HEK293 (cell line): ENCODE data around the gene MRPL9.

Experiments
- BCL6B ChIP-seq: fragments of 450-650 bp; formaldehyde crosslinking; IDR thresholded peaks from 2 replicates; pipeline ENCODE4 v1.5.1; 2017; ENCODE audit warnings: missing biosample characterization, missing genetic modification characterization
- KLF9 ChIP-seq: fragments of 450-650 bp; formaldehyde crosslinking; IDR thresholded peaks from 2 replicates; pipeline ENCODE4 v1.5.1; 2016; ENCODE audit warnings: missing biosample characterization, missing genetic modification characterization, low read depth
- PRDM1 ChIP-seq: fragments of 450-650 bp; formaldehyde crosslinking; IDR thresholded peaks from 2 replicates; pipeline ENCODE4; 2016; ENCODE audit warnings: missing biosample characterization, missing genetic modification characterization
- PRDM2 ChIP-seq: fragments of 450-650 bp; formaldehyde crosslinking; IDR thresholded peaks from 2 replicates; pipeline ENCODE4 v1.5.1; 2016; ENCODE audit warnings: missing biosample characterization, missing genetic modification characterization, borderline replicate concordance
- PRDM4 ChIP-seq: fragments of 450-650 bp; formaldehyde crosslinking; IDR thresholded peaks from 2 replicates; pipeline ENCODE4 v1.5.1; 2017; ENCODE audit warnings: missing biosample characterization, missing genetic modification characterization
- TCF7L2 ChIP-seq: IDR thresholded peaks from 2 replicates; pipeline ENCODE4 v1.6.1; 2011; ENCODE audit warnings: low read depth, mild to moderate bottlenecking, inconsistent platforms, low read length, moderate library complexity, borderline replicate concordance
- TSHZ1 ChIP-seq: fragments of 450-650 bp; formaldehyde crosslinking; IDR thresholded peaks from 2 replicates; pipeline ENCODE4 v1.5.1; 2016; ENCODE audit warnings: missing biosample characterization, missing genetic modification characterization, borderline replicate concordance
- ZBTB1 ChIP-seq: fragments of 450-650 bp; formaldehyde crosslinking; IDR thresholded peaks from 2 replicates; pipeline ENCODE4 v1.5.1; 2016; ENCODE audit warnings: missing biosample characterization, missing genetic modification characterization
- ZBTB17 ChIP-seq: fragments of 450-650 bp; formaldehyde crosslinking; IDR thresholded peaks from 2 replicates; pipeline ENCODE4 v1.5.1; 2016; ENCODE audit warnings: missing biosample characterization, missing genetic modification characterization
- ZNF19 ChIP-seq: fragments of 450-650 bp; formaldehyde crosslinking; IDR thresholded peaks from 2 replicates; pipeline ENCODE4; 2016; ENCODE audit warnings: missing biosample characterization, missing genetic modification characterization, low read depth
- ZNF23 ChIP-seq: fragments of 450-650 bp; formaldehyde crosslinking; IDR thresholded peaks from 2 replicates; pipeline ENCODE4 v1.5.1; 2016; ENCODE audit warnings: missing biosample characterization, missing genetic modification characterization, borderline replicate concordance
- ZNF341 ChIP-seq: fragments of 450-650 bp; formaldehyde crosslinking; IDR thresholded peaks from 2 replicates; pipeline ENCODE4; 2016; ENCODE audit warnings: low read depth, missing biosample characterization, missing genetic modification characterization
- ZNF404 ChIP-seq: fragments of 450-650 bp; formaldehyde crosslinking; IDR thresholded peaks from 2 replicates; pipeline ENCODE4 v1.5.1; 2017; ENCODE audit warnings: missing biosample characterization, missing genetic modification characterization
- ZNF501 ChIP-seq: fragments of 450-650 bp; formaldehyde crosslinking; IDR thresholded peaks from 2 replicates; pipeline ENCODE4 v1.5.1; 2016; ENCODE audit warnings: missing biosample characterization, missing genetic modification characterization
- ZNF610 ChIP-seq: fragments of 450-650 bp; formaldehyde crosslinking; IDR thresholded peaks from 2 replicates; pipeline ENCODE4 v1.5.1; 2016; ENCODE audit warnings: missing biosample characterization, missing genetic modification characterization, borderline replicate concordance
- ZNF624 ChIP-seq: fragments of 450-650 bp; formaldehyde crosslinking; IDR thresholded peaks from 2 replicates; pipeline ENCODE4 v1.5.1; 2017; ENCODE audit warnings: missing biosample characterization, missing genetic modification characterization
- ZNF704 ChIP-seq: fragments of 450-650 bp; formaldehyde crosslinking; IDR thresholded peaks from 2 replicates; pipeline ENCODE4 v1.5.1; 2016; ENCODE audit warnings: missing biosample characterization, missing genetic modification characterization
- ZNF785 ChIP-seq: fragments of 450-650 bp; formaldehyde crosslinking; IDR thresholded peaks from 2 replicates; pipeline ENCODE4 v1.5.1; 2016; ENCODE audit warnings: missing biosample characterization, missing genetic modification characterization
- ZSCAN4 ChIP-seq: fragments of 450-650 bp; formaldehyde crosslinking; IDR thresholded peaks from 2 replicates; pipeline ENCODE4 v1.5.1; 2017; ENCODE audit warnings: missing biosample characterization, missing genetic modification characterization

Gene MRPL9

GRCh38 chr1:151790071-151790939 lies 27.0 kb upstream of the MRPL9 start, which contains the start of gene TDRKH (continued):
- peak; percentile 55; the same call in 1 of the 2 replicates for TF ChIP-seq PRDM2 (tag by site-specific recombination)
- peak; percentile 98 for TF ChIP-seq ZNF501 (tag by site-specific recombination)
- peak; percentile 96 for TF ChIP-seq ZBTB17
- 0 out of 2 replicates have a peak, but pooled peaks have one; percentile 57 for TF ChIP-seq ZNF785 (tag by site-specific recombination)
- no peak for TF ChIP-seq TCF7L2
- TF ChIP-seq ZSCAN4 (tag by site-specific recombination) = peak; percentile 62
- TF ChIP-seq ZNF341 = peak; percentile 48
- TF ChIP-seq KLF9 (tag by site-specific recombination) = peak; percentile 78
- TF ChIP-seq ZNF23 (tag by site-specific recombination) = no peak
- no peak for TF ChIP-seq ZNF704
- TF ChIP-seq TSHZ1 = peak; percentile 75; the same call in 1 of the 2 replicates
- no peak; the same call in 1 of the 2 replicates for TF ChIP-seq ZNF624
- no peak for TF ChIP-seq BCL6B (tag by site-specific recombination)
- peak; percentile 63 for TF ChIP-seq PRDM4 (tag by site-specific recombination)
- TF ChIP-seq ZNF19 (tag by site-specific recombination) = no peak
- TF ChIP-seq PRDM1 = no peak
- TF ChIP-seq ZNF404 (tag by site-specific recombination) = no peak
- TF ChIP-seq ZNF610 (tag by site-specific recombination) = peak; percentile 82; the same call in 1 of the 2 replicates
- no peak for TF ChIP-seq ZBTB1 (tag by site-specific recombination)
